Glomerular visceral epithelial cell (primary cell): ENCODE measurements around the gene CD164.

Experiments
- DNase-seq: peaks from one replicate; pipeline ENCODE4 v3.0.0-alpha.2; 2016; ENCODE audit errors: extremely low spot score

Gene CD164

DNA sequence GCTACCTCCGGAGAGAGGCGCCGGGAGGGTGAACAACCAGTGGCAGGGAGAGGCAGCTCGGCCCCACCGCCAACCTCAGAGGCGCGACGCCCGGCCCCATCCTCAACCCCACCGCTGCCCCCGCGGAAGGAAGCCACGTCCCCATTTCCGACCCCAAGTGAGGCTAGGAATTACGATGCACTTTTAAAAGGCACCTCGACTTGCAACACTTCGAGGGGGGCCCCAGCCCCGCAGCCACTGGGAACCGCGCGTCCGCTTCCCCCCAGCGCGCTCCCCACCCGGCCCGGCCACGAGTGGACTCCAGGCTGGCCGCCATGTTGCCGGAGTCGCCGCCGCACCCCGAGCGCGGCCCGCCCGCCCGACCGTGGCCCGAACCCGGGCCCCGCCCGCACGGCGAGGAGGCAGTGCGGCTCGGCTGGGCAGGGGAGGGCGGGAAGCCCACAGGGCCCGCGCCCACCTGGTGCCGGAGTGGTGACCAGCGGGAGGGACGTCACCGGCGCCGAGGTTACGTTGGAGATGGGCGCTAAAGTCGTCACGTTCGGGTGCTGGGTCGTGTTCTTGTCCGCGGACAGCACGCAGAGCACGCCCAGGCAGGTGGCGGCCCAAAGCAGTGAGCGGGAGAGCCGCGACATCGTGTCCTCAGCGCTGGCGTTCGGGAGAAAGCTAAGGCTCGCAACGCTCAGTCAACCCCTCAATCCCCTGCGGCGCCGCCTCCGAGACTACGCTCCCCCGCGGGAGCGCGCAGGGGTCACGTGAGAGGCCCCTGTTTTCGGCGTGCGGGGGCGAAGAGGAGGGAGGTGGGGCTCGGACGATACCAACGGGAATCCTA, at the start of gene CD164:
CD164 (minus strand) TSS at position 721 of the 829 bp plus-strand sequence; CDS start at position 632, 89 bp downstream.
- peak; percentile 95 for DNase-seq

DNA sequence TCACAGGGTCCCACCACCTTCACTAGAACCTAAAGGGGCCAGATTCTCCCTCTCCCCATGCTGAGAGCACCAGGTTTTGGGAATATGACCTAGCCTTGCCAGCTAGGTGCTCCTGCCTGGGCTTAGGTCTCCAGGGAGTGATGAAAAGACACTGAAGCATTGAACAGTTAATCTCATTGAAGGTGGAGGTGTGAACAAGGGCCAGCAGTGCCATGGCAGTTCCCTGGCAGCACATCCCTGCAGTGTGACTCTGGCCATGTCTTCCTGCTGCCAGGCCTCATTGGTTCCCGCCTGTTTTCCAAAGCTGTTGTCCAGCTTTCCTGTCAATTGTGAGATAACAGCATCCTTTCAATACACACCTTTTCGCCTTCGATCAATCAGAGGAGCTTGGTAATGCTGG, 47.2 kb upstream of the CD164 start:
- no peak for DNase-seq

DNA sequence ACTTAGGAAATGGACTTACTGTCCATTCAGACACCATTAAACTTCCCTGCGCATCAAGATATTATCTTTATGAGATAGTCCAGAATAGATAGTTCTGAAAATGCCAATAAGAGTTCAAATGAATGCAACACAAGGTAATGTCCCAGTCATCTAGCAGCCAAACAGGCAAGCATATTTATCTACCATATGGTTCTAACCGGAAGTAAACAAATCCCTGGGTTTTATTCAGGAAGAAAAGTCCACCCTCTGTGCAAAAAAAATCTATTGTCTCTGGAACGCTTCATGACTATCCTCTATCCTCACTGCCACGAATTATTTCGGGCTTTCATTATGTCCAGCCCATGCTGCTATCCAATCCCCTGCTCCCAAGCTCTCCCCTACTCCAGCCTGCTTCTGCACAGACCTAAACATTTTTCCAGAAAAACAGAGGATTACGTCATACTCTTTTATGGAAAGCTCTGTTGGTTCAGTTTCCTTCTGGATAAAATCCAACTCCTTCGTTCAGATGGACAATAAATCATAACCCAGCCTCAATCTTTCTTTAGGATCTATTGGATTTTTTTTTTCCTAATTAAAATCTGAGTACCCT, 46.7 kb upstream of the CD164 start:
- no peak for DNase-seq

DNA sequence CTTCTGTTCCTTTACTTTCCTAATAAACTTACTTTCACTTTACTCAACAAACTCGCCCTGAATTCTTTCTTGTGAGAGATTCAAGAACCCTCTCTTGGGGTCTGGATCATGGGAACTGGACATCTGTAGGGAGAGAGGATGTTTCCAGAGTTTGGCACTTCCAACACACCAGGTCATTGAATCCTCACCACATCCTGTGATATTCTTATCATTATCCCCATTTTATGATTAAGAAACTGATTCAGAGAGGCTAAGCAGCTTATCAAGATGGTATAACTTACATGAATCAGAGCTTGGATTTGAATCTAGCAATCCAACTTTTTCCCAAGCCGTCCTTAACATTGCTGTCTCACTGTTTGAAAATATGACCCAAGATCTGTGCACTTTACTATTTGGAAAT, 42.7 kb upstream of the CD164 start:
- no peak for DNase-seq

DNA sequence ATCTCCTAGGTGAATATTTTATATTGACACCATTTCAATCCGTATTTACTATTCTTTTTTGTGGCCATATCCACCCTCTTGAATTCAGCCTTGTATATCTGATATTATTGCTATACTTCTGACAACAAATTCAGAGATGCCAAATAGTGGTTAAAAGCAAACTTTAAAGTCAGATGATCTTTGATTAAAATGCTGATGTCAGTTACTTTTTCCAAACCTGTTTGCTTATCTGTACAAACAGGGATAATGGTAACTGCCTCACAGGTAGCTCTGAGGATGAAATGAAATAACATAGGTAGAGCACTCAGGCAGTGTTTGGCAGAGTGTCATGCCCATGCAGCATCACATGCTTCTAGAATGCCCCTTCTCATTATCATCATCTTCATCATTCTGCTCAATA, 38.9 kb upstream of the CD164 start:
- no peak for DNase-seq

DNA sequence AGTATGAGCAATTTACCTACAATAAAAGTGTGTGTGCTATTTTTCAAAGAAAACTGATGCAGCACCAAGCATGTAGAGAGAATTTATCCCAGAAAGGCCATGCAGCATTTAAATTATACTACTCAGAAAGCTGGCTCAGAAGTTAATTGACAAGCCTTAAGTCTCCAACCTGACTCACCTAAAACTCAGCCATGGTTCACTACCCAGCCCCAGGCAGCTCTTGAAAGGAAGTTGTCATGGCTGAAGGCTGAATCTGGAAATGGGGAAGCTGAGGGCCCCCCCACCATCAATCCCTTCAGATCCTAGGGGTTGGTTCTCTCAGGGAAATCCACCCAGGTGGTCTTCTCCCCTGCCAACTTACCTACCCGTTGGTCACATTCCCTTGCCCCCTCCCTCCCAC, 38.5 kb upstream of the CD164 start:
- DNase-seq, result peak; percentile 59

DNA sequence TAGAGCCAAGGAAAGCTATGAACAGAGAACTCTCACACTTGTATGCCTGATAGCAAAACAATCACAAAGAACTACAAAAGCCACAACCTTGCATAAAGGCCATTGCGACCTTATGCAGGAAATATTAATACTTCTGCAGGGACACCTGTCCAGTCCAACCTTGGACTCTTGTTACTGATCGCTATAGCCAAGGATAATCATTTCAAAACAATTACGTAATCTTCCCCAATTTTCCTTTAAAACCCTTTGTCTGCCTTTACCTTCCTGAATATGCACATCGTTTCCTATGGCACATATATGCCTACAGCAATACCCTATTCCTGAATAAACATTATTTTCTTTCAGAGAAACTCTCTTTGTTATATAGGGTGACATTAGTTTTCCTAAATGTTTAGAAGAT, 35.4 kb upstream of the CD164 start:
- DNase-seq, result no peak

DNA sequence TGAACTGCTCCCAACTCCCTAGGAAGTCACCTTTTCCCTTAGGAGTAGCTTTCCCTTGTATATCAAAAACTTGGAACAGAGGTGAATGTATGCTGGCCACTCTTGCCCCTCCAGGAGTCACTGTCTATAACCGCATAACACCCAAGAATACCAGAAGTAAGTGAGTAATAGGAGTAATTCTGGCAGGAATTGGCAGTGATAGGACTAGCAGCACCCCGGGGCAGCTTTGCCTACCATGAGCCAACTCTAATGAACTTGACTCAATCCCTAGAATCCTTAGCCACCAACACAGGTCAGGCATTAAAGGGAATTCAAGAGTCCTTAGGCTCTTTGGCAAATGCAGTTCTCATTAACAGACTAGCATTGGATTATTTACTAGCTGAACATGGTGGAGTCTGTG, 28.8 kb upstream of the CD164 start:
- no peak for DNase-seq

DNA sequence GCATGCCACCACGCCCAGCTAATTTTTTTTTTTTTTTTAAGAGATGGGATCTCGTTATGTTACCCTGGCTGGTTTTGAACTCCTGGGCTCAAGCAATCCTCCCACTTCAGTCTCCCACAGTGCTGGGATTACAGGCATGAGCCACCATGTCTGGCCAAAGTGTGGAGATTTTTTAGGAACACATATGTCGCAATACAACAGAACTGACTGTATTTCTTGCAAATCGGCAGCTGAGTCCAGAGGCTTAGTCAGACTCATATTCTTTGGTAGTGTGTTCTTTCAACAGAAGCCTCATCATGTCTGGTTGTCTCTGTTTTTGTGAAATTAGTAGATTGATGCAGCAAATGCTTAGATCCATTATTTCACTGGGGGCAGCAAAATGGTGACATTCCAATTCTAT, 23.9 kb upstream of the CD164 start:
- DNase-seq, result no peak

DNA sequence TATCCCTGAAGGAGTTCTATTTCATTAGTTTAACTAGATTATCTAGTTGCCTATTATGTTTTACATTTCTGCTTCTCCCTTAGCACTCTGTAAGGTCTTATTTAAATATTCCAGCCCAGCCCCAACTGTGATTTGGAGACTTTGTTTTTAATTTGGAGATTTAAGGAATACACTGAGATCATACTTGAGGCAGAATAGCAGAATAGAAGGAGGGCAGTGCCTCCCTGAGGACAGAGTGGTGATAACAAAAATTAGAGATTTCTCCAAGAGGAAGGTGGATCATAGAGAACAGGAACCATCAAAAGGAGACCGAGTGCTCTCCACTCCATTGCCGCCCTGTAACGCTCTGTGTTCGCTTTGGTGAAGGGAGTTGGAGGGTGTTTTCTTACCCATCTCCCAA, 14.8 kb upstream of the CD164 start:
- no peak for DNase-seq

DNA sequence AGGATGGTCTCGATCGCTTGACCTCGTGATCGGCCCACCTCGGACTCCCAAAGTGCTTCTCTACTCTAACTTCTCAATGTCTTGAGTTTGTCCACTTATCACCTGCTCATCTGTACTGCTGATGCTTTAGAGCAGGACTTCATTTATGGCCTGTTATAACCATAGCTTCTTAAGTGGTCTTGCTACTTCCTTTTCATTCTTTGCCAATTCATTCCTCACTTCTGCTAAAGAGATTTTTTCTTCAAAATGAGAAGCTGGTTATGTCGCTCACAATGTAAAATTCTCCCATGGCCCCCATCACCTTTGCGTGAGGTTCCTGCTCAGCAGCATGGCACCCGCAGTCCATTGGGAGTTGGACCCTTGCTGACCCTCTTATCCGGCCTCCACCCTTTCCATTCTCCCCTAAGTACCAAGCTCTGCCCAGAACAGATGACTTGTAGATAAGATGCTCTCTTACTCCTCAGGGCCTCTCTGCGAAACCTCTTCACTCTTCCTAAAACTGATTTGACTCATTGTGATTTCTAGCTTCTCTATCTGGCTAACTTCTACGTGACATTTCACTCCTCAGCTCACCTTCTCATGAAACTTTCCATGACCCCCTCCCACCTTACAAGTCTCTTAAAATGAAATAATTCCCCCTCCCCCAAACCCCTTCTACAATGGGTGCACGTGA, 13.9 kb upstream of the CD164 start:
- DNase-seq, result no peak

DNA sequence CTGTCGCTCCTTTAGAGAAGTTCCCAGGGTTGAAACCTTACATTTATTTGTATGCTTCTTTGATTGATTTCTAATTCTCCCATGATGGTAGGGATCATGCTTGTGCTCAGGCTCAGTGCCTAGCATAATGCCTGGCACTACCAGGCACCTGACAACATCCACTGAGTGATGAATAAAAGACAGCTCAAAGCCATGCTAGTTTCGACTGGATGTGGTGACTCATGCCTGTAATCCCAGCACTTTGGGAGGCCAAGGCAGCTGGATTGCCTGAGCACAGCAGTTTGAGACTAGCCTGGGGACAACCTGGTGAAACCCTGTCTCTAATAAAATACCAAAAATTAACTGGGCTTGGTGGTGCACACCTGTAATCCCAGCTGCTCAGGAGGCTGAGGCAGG, 11.6 kb upstream of the CD164 start:
- peak; percentile 20 for DNase-seq

DNA sequence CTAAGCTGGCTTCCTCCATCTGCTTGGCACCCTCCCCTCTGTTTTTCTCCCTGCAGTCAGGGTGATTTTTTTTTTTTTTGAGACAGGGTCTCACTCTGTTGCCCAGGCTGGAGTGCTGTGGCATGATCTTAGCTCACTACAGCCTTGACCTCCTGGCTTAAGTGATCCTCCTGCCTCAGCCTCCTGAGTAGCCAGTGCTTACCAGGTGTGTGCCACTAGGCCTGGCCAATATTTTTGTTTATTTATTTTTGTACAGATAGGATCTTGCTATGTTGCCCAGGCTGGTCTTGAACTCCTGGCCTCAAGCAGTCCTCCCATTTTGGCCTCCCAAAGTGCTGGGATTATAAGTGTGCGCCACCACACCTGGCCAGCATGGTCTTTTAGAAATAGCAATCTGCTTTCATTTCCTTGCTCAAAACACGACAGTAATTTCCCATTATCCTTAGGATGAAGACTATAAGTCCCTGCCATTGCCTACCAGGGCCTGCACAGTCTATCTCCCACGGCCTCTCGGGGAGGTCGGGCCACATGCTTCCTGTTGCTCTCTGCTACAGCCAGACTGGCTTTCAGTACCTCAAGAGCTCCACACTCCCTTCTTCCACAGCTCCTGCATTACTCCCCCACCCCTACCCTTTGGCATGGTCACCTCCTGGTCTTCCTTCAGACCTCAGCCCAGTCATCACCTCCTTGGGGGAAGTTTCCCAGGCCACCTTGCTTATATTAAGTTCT, 11.1 kb upstream of the CD164 start:
- no peak for DNase-seq

DNA sequence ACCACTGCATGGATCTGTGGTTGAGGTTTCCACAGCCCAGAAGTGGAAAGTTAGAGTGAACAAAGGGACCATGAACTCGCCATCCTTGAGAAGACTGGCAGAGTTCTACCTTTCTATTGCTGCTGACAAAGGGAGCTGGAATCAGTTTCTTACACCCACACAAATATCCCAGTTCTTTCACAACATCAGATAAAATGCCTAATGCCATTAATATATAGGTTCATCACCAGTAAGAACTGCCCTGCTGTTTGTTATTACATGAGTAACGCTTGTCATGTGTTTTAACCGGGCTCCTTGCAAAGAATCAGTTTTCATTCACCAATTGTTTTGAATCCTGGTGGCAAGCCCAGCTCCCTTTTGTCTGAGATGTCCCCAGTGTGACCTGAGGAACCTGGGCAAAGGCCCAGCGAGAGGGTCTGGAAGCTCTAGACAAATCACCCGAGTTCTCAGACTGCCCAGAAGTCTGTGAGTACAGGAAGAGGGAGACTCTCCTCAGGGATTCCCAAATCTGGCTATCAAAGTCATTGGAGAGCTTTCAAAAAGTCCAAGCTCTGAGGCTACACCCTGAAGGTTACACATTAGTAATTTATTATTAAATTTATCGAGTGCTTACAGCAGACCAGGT, 7.5 kb upstream of the CD164 start:
- no peak for DNase-seq

DNA sequence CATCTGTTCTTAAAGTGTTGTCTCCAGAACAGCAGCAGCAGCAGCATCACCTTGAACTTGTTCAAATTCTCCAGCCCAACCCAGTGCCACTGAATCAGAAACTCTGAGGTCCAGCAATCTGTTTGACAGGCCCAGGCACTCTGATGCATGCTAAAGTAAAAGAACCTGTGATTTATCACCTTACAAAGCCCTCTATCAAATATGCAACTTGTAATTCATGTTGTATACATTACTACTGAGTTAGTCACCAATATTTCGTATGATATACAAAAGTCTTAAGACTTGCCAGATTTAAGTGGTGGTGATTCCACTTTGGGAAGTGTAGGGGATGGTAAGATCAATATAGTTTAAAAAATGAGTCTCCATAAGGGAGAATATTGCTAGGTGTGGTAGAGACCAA, 6.0 kb upstream of the CD164 start:
- DNase-seq, result no peak

DNA sequence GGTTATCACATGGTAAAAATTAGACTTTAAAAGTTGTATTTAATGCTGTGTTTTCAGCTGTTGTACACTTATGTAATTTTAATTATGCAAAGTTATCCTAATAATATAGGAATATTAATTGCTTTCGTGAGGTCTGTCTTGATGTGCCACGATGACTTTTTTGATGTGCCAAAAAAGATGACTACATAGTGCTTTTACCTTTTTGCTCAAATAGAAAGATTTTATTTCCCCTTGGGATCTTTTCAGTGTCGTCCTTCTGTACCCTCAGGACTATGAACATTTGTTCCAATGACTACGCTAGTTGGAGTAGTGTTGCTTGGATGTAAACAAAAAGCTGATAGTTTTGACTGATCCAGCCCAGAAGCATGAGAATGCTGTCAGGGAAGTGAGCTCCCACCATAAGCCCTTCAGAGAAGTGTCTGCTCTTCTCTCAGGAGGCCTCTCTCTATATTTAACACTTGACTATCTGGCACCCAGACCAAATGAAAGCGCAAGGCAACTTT, 1.2 kb upstream of the CD164 start:
- no peak for DNase-seq

DNA sequence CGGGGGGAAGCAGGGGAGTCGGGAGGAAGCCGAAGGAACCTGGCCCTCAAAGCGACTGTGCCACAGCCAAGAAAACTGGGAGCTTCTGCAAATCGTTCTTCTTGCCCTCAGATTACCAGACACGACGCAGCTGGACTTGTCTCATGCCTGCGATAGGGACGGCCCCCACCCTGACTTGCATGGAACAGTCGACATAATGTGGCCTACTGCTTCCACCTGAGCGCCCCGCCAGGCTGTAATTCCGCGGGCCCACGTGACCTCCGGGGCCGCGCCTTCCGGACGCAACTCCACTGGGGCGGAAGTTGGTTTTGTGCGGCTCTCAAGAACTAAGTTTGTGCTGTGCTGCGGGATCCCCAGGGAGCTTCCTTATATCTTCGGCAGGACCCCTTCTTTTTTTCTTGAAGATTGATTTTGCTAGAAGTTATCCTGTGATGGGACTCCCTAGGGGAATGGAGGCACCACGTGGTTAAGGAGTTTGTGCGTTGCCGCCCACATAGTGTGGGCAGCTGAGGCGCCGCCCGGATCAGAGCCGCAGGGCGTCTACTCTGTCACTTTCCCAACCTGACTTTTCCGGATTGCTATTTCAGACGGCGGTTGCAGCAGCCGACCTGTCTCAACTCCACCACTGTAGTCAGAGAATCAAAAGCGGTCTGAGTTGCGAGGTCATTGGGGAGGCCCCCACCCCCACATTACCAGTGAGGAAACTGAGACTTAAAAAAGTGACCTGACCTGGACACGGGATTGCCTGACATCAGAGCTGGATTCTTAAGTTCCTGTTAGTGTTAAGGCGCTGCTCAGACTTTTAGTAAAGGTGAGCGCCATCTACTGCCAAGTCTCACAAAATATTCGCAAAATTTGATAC, 540 bp upstream of the CD164 start:
- DNase-seq, result peak; percentile 93

DNA sequence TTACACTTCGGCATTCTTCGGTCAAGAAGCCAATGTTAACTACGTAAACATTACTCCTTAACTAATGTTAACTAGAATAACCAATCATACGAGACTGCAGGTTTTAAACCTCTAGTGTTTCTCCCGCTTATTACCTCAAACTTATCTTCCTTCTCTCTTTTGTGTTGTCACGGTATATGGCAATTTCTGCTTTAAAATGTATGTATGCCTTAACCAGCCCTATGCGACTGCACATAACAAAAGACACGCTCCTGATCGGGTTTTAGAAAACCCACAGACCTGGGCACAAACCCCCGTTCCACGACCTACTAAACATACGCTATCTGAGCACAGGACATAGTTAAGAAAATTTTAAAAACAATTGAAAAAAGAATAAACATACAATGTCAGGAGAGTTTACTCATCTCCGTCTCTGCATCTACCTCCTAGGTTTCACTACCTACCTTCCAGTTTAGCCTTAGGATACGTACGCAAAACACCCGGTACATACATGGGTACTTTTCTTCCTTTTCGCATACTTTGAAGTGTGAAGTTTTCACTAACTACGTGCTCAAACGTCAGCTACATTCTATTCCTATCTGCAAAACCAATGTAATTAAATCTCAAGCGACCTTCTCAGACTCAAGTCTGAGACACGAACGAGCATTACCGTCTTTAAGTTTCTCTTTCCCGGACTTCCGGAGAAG, 1.1 kb downstream of the CD164 start:
- peak; percentile 19 for DNase-seq

DNA sequence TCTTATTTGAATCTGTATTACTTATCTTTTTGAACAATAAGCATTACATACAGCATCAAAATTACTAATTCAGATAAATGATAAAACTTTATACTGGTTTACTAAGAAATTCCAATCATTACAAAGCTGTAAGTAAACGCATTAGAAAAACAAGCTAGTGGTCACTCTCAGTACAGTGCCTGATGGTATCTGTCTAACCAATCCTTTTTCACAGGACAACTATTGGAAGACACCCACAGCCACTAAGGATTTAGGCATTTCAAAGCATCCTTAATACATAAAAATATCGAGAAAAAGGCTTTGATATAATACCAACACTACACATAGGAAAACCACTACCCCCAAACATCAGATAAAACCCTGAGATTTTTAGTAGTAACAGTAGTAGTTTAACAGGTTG, 2.6 kb downstream of the CD164 start:
- DNase-seq, result no peak

DNA sequence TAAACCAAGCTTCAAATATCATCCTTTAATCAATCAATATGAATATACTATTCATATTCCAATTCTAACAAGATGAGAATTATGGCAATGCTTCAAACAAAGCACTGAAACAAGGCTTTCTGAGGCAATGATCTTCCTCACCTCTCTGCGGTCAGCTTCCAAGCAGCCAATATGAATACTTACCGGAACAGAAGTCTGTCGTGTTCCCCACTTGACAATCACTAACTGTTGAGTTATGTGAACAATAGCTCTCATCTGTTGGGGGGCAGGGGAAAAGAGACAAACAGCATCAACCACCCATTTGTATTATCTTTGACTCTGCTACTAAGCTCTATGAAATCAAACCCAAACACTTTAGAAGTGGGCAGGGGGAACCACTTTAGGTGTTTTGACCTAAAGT, 4.5 kb downstream of the CD164 start:
- DNase-seq, result no peak
